HL-60 (cell line): ENCODE measurements around the gene TUBB2B.

Experiments
- GABPA ChIP-seq: IDR thresholded peaks from 2 replicates; pipeline ENCODE4 v1.6.1; 2012; ENCODE audit warnings: low read depth
- TF ChIP-seq, protein P1 (sequence below): IDR thresholded peaks from one replicate; pipeline ENCODE4 v1.5.1; 2011; ENCODE audit warnings: low read length, control low read depth, inconsistent platforms; ENCODE audit not compliant: insufficient read depth
- TF ChIP-seq, protein P2 (sequence below): IDR thresholded peaks from 2 replicates; pipeline ENCODE4 v1.6.1; 2012; ENCODE audit warnings: low read depth; ENCODE audit not compliant: insufficient replicate concordance

DNA sequence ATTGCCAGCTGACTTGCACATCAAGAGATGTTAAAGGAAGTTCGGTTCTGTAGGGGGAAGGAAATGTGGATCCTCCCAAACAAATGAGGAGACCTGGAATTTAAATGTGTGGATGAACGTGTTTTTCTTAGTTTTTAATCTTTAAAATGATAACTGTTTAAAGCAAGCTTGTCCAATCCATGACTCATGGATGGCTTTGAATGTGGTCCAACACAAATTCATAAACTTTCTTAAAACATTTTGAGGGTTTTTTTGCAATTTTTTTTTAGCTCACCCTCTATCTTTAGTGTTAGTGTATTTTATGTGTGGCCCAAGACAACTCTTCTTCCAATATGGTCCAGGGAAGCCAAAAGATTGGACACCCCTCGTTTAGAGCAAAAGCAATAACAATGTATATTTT is 12.6 kb downstream of the TUBB2B start:
- TF ChIP-seq, protein P1, sequence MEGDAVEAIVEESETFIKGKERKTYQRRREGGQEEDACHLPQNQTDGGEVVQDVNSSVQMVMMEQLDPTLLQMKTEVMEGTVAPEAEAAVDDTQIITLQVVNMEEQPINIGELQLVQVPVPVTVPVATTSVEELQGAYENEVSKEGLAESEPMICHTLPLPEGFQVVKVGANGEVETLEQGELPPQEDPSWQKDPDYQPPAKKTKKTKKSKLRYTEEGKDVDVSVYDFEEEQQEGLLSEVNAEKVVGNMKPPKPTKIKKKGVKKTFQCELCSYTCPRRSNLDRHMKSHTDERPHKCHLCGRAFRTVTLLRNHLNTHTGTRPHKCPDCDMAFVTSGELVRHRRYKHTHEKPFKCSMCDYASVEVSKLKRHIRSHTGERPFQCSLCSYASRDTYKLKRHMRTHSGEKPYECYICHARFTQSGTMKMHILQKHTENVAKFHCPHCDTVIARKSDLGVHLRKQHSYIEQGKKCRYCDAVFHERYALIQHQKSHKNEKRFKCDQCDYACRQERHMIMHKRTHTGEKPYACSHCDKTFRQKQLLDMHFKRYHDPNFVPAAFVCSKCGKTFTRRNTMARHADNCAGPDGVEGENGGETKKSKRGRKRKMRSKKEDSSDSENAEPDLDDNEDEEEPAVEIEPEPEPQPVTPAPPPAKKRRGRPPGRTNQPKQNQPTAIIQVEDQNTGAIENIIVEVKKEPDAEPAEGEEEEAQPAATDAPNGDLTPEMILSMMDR = no peak
- TF ChIP-seq, protein P2, sequence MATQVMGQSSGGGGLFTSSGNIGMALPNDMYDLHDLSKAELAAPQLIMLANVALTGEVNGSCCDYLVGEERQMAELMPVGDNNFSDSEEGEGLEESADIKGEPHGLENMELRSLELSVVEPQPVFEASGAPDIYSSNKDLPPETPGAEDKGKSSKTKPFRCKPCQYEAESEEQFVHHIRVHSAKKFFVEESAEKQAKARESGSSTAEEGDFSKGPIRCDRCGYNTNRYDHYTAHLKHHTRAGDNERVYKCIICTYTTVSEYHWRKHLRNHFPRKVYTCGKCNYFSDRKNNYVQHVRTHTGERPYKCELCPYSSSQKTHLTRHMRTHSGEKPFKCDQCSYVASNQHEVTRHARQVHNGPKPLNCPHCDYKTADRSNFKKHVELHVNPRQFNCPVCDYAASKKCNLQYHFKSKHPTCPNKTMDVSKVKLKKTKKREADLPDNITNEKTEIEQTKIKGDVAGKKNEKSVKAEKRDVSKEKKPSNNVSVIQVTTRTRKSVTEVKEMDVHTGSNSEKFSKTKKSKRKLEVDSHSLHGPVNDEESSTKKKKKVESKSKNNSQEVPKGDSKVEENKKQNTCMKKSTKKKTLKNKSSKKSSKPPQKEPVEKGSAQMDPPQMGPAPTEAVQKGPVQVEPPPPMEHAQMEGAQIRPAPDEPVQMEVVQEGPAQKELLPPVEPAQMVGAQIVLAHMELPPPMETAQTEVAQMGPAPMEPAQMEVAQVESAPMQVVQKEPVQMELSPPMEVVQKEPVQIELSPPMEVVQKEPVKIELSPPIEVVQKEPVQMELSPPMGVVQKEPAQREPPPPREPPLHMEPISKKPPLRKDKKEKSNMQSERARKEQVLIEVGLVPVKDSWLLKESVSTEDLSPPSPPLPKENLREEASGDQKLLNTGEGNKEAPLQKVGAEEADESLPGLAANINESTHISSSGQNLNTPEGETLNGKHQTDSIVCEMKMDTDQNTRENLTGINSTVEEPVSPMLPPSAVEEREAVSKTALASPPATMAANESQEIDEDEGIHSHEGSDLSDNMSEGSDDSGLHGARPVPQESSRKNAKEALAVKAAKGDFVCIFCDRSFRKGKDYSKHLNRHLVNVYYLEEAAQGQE = no peak
- no peak for TF ChIP-seq GABPA
